Immature natural killer cell (primary cell): ENCODE data around the gene HPSE2. TPM values are rescaled to one million over a fixed set of nuclear protein-coding genes. Genes with fewer than 3 reads are reported as not detected.

Source experiments
- DNase-seq, 3 donors: peaks; one replicate each; pipeline ENCODE4 v3.0.0; 2022; ENCODE audit warnings: mixed read lengths in 1 of 3
- H3K27ac Mint-ChIP-seq, 6 donors: one replicate each; pipeline ENCODE4 v1.8.0; 2020; ENCODE audit warnings: mixed read lengths in 6 of 6, mild to moderate bottlenecking in 5 of 6, inconsistent platforms in 4 of 6, moderate library complexity in 3 of 6
- H3K27me3 Mint-ChIP-seq, 3 donors: one replicate each; pipeline ENCODE4 v1.8.0; 2020 to 2021; ENCODE audit warnings: low read depth in 3 of 3, mild to moderate bottlenecking in 3 of 3, mixed read lengths in 3 of 3, moderate library complexity in 3 of 3, inconsistent platforms in 1 of 3
- H3K36me3 Mint-ChIP-seq, 3 donors: one replicate each; pipeline ENCODE4 v1.8.0; 2020; ENCODE audit warnings: mixed read lengths in 3 of 3, inconsistent platforms in 2 of 3, mild to moderate bottlenecking in 2 of 3
- H3K4me1 Mint-ChIP-seq, 2 donors: one replicate each; pipeline ENCODE4 v1.8.0; 2020; ENCODE audit warnings: inconsistent platforms in 2 of 2, mild to moderate bottlenecking in 2 of 2, mixed read lengths in 2 of 2, moderate library complexity in 1 of 2
- H3K4me3 Mint-ChIP-seq, 5 donors: one replicate each; pipeline ENCODE4 v1.8.0; 2020; ENCODE audit warnings: mild to moderate bottlenecking in 5 of 5, mixed read lengths in 5 of 5, inconsistent platforms in 3 of 5, moderate library complexity in 3 of 5
- H3K9me3 Mint-ChIP-seq, 6 donors: one replicate each; pipeline ENCODE4 v1.8.0; 2020; ENCODE audit warnings: mild to moderate bottlenecking in 6 of 6, mixed read lengths in 6 of 6, inconsistent platforms in 4 of 6, moderate library complexity in 3 of 6
- polyA plus RNA-seq, 3 donors: library from polyadenylated mRNA; unstranded; fragments of 300-500 nt; fragmentation: Illumina TruSeq; gene quantifications; one replicate each; pipeline ENCODE4 v1.2.3, GENCODE V29; 2021

HPSE2 gene
- polyA plus RNA-seq, 3 donors from 2014 or later = not detected

GRCh38 chr10:98642281-98642680 lies 593.4 kb downstream of the HPSE2 start:
- Mint-ChIP-seq H3K27me3 (peaks cover 0 to 14% (median 8%) of the 10 kb centered on the region in 3 donors), H3K27ac (no peak overlapping the region), H3K36me3 (no peaks in the 10 kb centered on the region), H3K4me3 (no peak overlapping the region), H3K4me1 (no peaks in the 10 kb centered on the region), H3K9me3 (peaks cover 0 to under 1% (median 0%) of the 10 kb centered on the region in 6 donors)
- DNase-seq = no peak

GRCh38 chr10:98638920-98639319 lies 596.7 kb downstream of the HPSE2 start:
- H3K27ac Mint-ChIP-seq = no peak overlapping the region
- H3K9me3 Mint-ChIP-seq = peaks cover 0 to 2% (median 0%) of the 10 kb centered on the region in 6 donors
- no peaks in the 10 kb centered on the region for H3K4me1 Mint-ChIP-seq
- H3K4me3 Mint-ChIP-seq = no peak overlapping the region
- H3K36me3 Mint-ChIP-seq = no peaks in the 10 kb centered on the region
- no peak for DNase-seq
- peaks cover under 1 to 6% (median under 1%) of the 10 kb centered on the region in 3 donors for H3K27me3 Mint-ChIP-seq

- Mint-ChIP-seq H3K27me3 (peaks cover 4 to 11% (median 6%) of the 10 kb centered on the region in 3 donors), H3K4me3 (no peak overlapping the region), H3K36me3 (no peaks in the 10 kb centered on the region), H3K9me3 (peaks cover 0 to 2% (median 0%) of the 10 kb centered on the region in 6 donors), H3K27ac (no peak overlapping the region), H3K4me1 (no peaks in the 10 kb centered on the region)
- DNase-seq = no peak
These were observed 598.7 kb downstream of the HPSE2 start for GRCh38 chr10:98636921-98637329.

GRCh38 chr10:98632456-98633150 lies 603.0 kb downstream of the HPSE2 start:
- Mint-ChIP-seq H3K27ac (no peak overlapping the region), H3K4me3 (no peak overlapping the region), H3K9me3 (peaks cover 0 to 2% (median 0%) of the 10 kb centered on the region in 6 donors), H3K36me3 (no peaks in the 10 kb centered on the region), H3K27me3 (peaks cover 2 to 11% (median 4%) of the 10 kb centered on the region in 3 donors), H3K4me1 (no peaks in the 10 kb centered on the region)
- DNase-seq = no peak

GRCh38 chr10:98628206-98628605 lies 607.4 kb downstream of the HPSE2 start:
- Mint-ChIP-seq H3K9me3 (no peaks in the 10 kb centered on the region), H3K4me1 (no peaks in the 10 kb centered on the region), H3K36me3 (no peaks in the 10 kb centered on the region), H3K4me3 (no peak overlapping the region), H3K27me3 (peaks cover 2 to 8% (median 2%) of the 10 kb centered on the region in 3 donors), H3K27ac (no peak overlapping the region)
- no peak for DNase-seq

GRCh38 chr10:98627711-98628110 lies 607.9 kb downstream of the HPSE2 start:
- no peaks in the 10 kb centered on the region for H3K4me1 Mint-ChIP-seq
- H3K4me3 Mint-ChIP-seq = no peak overlapping the region

GRCh38 chr10:98624963-98625362 lies 610.7 kb downstream of the HPSE2 start:
- H3K27ac Mint-ChIP-seq = no peak overlapping the region
- H3K4me3 Mint-ChIP-seq = no peak overlapping the region
- H3K36me3 Mint-ChIP-seq = no peaks in the 10 kb centered on the region
- no peaks in the 10 kb centered on the region for H3K27me3 Mint-ChIP-seq
- H3K9me3 Mint-ChIP-seq = peaks cover 0 to 2% (median 0%) of the 10 kb centered on the region in 6 donors
- DNase-seq = no peak
- H3K4me1 Mint-ChIP-seq = no peaks in the 10 kb centered on the region

More at GRCh38 chr10:98627711-98628110, 607.9 kb downstream of the HPSE2 start:
- Mint-ChIP-seq H3K27ac (no peak overlapping the region), H3K27me3 (peaks cover 2 to 6% (median 2%) of the 10 kb centered on the region in 3 donors), H3K9me3 (no peaks in the 10 kb centered on the region), H3K36me3 (no peaks in the 10 kb centered on the region)
- DNase-seq = no peak

- no peaks in the 10 kb centered on the region for H3K36me3 Mint-ChIP-seq
- no peak for DNase-seq
- H3K27me3 Mint-ChIP-seq = no peaks in the 10 kb centered on the region
- H3K9me3 Mint-ChIP-seq = peaks cover 0 to 2% (median 0%) of the 10 kb centered on the region in 6 donors
- H3K27ac Mint-ChIP-seq = no peak overlapping the region
- H3K4me3 Mint-ChIP-seq = no peak overlapping the region
- H3K4me1 Mint-ChIP-seq = no peaks in the 10 kb centered on the region
These were observed 612.5 kb downstream of the HPSE2 start for GRCh38 chr10:98623176-98623575.

- no peak overlapping the region for H3K27ac Mint-ChIP-seq
- H3K4me1 Mint-ChIP-seq = no peaks in the 10 kb centered on the region
- H3K9me3 Mint-ChIP-seq = peaks cover 0 to 2% (median 0%) of the 10 kb centered on the region in 6 donors
- H3K4me3 Mint-ChIP-seq = no peak overlapping the region
- no peaks in the 10 kb centered on the region for H3K36me3 Mint-ChIP-seq
- DNase-seq = no peak
- no peaks in the 10 kb centered on the region for H3K27me3 Mint-ChIP-seq
These were observed 614.0 kb downstream of the HPSE2 start for GRCh38 chr10:98621630-98622029.

GRCh38 chr10:98620503-98620902 lies 615.1 kb downstream of the HPSE2 start:
- H3K9me3 Mint-ChIP-seq = peaks cover 0 to 2% (median 0%) of the 10 kb centered on the region in 6 donors
- no peak overlapping the region for H3K27ac Mint-ChIP-seq
- H3K27me3 Mint-ChIP-seq = peaks cover 0 to 3% (median 0%) of the 10 kb centered on the region in 3 donors
- H3K36me3 Mint-ChIP-seq = no peaks in the 10 kb centered on the region
- no peaks in the 10 kb centered on the region for H3K4me1 Mint-ChIP-seq
- H3K4me3 Mint-ChIP-seq = no peak overlapping the region
- DNase-seq = no peak

- Mint-ChIP-seq H3K36me3 (no peaks in the 10 kb centered on the region), H3K27me3 (peaks cover 0 to 8% (median 0%) of the 10 kb centered on the region in 3 donors), H3K9me3 (peaks cover 0 to 2% (median 0%) of the 10 kb centered on the region in 6 donors), H3K4me3 (no peak overlapping the region), H3K4me1 (no peaks in the 10 kb centered on the region), H3K27ac (no peak overlapping the region)
- no peak for DNase-seq
These were observed 616.2 kb downstream of the HPSE2 start for GRCh38 chr10:98619446-98619845.

- DNase-seq = no peak
- no peaks in the 10 kb centered on the region for H3K4me1 Mint-ChIP-seq
- peaks cover 0 to 2% (median 0%) of the 10 kb centered on the region in 6 donors for H3K9me3 Mint-ChIP-seq
- peaks cover 0 to 8% (median 0%) of the 10 kb centered on the region in 3 donors for H3K27me3 Mint-ChIP-seq
- no peak overlapping the region for H3K4me3 Mint-ChIP-seq
- H3K36me3 Mint-ChIP-seq = no peaks in the 10 kb centered on the region
- no peak overlapping the region for H3K27ac Mint-ChIP-seq
These were observed 617.6 kb downstream of the HPSE2 start for GRCh38 chr10:98617906-98618520.

GRCh38 chr10:98613446-98613845 lies 622.2 kb downstream of the HPSE2 start:
- no peak for DNase-seq
- no peak overlapping the region for H3K27ac Mint-ChIP-seq
- H3K36me3 Mint-ChIP-seq = no peaks in the 10 kb centered on the region
- no peaks in the 10 kb centered on the region for H3K4me1 Mint-ChIP-seq
- no peak overlapping the region for H3K4me3 Mint-ChIP-seq
- peaks cover 0 to 8% (median 7%) of the 10 kb centered on the region in 3 donors for H3K27me3 Mint-ChIP-seq
- no peaks in the 10 kb centered on the region for H3K9me3 Mint-ChIP-seq

- H3K27me3 Mint-ChIP-seq = peaks cover 2 to 8% (median 8%) of the 10 kb centered on the region in 3 donors
- DNase-seq = no peak
- no peak overlapping the region for H3K27ac Mint-ChIP-seq
These were observed 624.2 kb downstream of the HPSE2 start for GRCh38 chr10:98611436-98611835.

More at GRCh38 chr10:98611436-98611835, 624.2 kb downstream of the HPSE2 start:
- Mint-ChIP-seq H3K4me1 (no peaks in the 10 kb centered on the region), H3K4me3 (no peak overlapping the region), H3K36me3 (no peaks in the 10 kb centered on the region), H3K9me3 (no peaks in the 10 kb centered on the region)
